Activated T-helper 1 cell treated with anti-CD3 and anti-CD28 coated beads, Interleukin-2, amount 50 U/mL, for 16 hours (primary cell): ENCODE data around the gene NDST3.

Experiments used
- DNase-seq, 2 donors: peaks; one replicate each; pipeline ENCODE4 v3.0.0-alpha.2; 2020; ENCODE audit warnings: low read depth in 1 of 2, low spot score in 1 of 2

Gene NDST3

GRCh38 chr4:118307643-118308042 lies 273.4 kb downstream of the NDST3 start:
- no peak for DNase-seq
